Activated naive CD4-positive, alpha-beta T cell treated with anti-CD3 and anti-CD28 coated beads for 36 hours (primary cell): Measurements from ENCODE around the gene RERE. TPM values are rescaled to one million over a fixed set of nuclear protein-coding genes. Genes with fewer than 3 reads are reported as not detected.

ENCODE experiments used
- CTCF ChIA-PET: fragments of 350-600 bp; sonication (Branson Sonifier 250); formaldehyde crosslinking; loops from one replicate; lab custom pipeline; 2021; ENCODE audit warnings: antibody characterized with exemption; lab: Charles Lee
- DNase-seq: peaks from one replicate; pipeline ENCODE4 v3.0.0-alpha.2; 2020
- H3K27ac Mint-ChIP-seq: one replicate; pipeline ENCODE4 v1.8.0; 2021; ENCODE audit warnings: mild to moderate bottlenecking, mixed read lengths
- H3K27me3 Mint-ChIP-seq: one replicate; pipeline ENCODE4 v1.8.0; 2021; ENCODE audit warnings: low read depth, mixed read lengths
- H3K36me3 Mint-ChIP-seq: one replicate; pipeline ENCODE4 v1.8.0; 2021; ENCODE audit warnings: low read depth, mixed read lengths
- H3K4me1 Mint-ChIP-seq: one replicate; pipeline ENCODE4 v1.8.0; 2021; ENCODE audit warnings: low read depth, mixed read lengths
- H3K4me3 Mint-ChIP-seq: one replicate; pipeline ENCODE4 v1.8.0; 2021; ENCODE audit warnings: mild to moderate bottlenecking, moderate library complexity, mixed read lengths
- H3K9me3 Mint-ChIP-seq: one replicate; pipeline ENCODE4 v1.8.0; 2021; ENCODE audit warnings: mixed read lengths
- intact Hi-C: fragments of 100-400 bp; cut with micrococcal nuclease; formaldehyde crosslinking; loops from one replicate; pipeline ENCODE4 v1.15.1; 2023
- total RNA-seq, 2 experiments: library from RNA; stranded (reverse); gene quantifications; one replicate each; pipeline ENCODE4 v1.2.3, GENCODE V29; 2021

RERE gene
- total RNA-seq, 2 experiments from 2014 or later: 46.4 to 47.6 TPM

GRCh38 chr1:8463144-8463927 lies 354.1 kb downstream of the RERE start:
- peaks cover 29% of the 10 kb centered on the region for H3K4me1 Mint-ChIP-seq
- intact Hi-C loops: loop anchor here (2.0 kb wide), 1 partner anchor 61 kb away; no protein-coding TSS in a partner anchor
- CTCF ChIA-PET: interaction anchor here (0.6 to 1.2 kb wide), 2 partner anchors 35 to 86 kb away, joined by 4 to 5 read pairs; no protein-coding TSS in a partner anchor

GRCh38 chr1:8462371-8462892 lies 355.0 kb downstream of the RERE start:
- Mint-ChIP-seq H3K36me3 (peaks cover 2% of the 10 kb centered on the region), H3K27ac (no peak overlapping the region), H3K4me1 (peaks cover 38% of the 10 kb centered on the region), H3K9me3 (no peaks in the 10 kb centered on the region), H3K4me3 (no peak overlapping the region), H3K27me3 (no peaks in the 10 kb centered on the region)
- CTCF ChIA-PET: interaction anchor here (0.5 to 1.2 kb wide), 3 partner anchors 28 to 34 kb away, joined by 4 to 5 read pairs (median 4); no protein-coding TSS in a partner anchor
- intact Hi-C loops: loop anchor here (2.0 kb wide), 1 partner anchor 62 kb away; no protein-coding TSS in a partner anchor
- no peak for DNase-seq

More at GRCh38 chr1:8463144-8463927, 354.1 kb downstream of the RERE start:
- peaks cover 2% of the 10 kb centered on the region for H3K36me3 Mint-ChIP-seq
- no peaks in the 10 kb centered on the region for H3K27me3 Mint-ChIP-seq
- H3K4me3 Mint-ChIP-seq: no peak overlapping the region
- peak; percentile 24 for DNase-seq
- H3K27ac Mint-ChIP-seq: peak overlapping the region; percentile 54
- H3K9me3 Mint-ChIP-seq: no peaks in the 10 kb centered on the region

GRCh38 chr1:8461351-8462110 lies 355.9 kb downstream of the RERE start:
- Mint-ChIP-seq H3K27ac (no peak overlapping the region), H3K9me3 (no peaks in the 10 kb centered on the region), H3K4me1 (peaks cover 46% of the 10 kb centered on the region), H3K4me3 (no peak overlapping the region), H3K36me3 (peaks cover 2% of the 10 kb centered on the region), H3K27me3 (no peaks in the 10 kb centered on the region)
- CTCF ChIA-PET: interaction anchor here (0.5 to 1.1 kb wide), 3 partner anchors 29 to 648 kb away, joined by 3 to 4 read pairs (median 4); no protein-coding TSS in a partner anchor
- intact Hi-C loops: loop anchor here (2.0 kb wide), 1 partner anchor 63 kb away; no protein-coding TSS in a partner anchor
- peak; percentile 28 for DNase-seq

- H3K4me3 Mint-ChIP-seq: no peak overlapping the region
- H3K27me3 Mint-ChIP-seq: no peaks in the 10 kb centered on the region
- CTCF ChIA-PET: interaction anchor here (0.8 to 1.1 kb wide), 2 partner anchors 30 to 87 kb away, joined by 3 read pairs; no protein-coding TSS in a partner anchor
- peaks cover 2% of the 10 kb centered on the region for H3K36me3 Mint-ChIP-seq
- peaks cover 54% of the 10 kb centered on the region for H3K4me1 Mint-ChIP-seq
- no peak for DNase-seq
- H3K9me3 Mint-ChIP-seq: no peaks in the 10 kb centered on the region
- H3K27ac Mint-ChIP-seq: no peak overlapping the region
- intact Hi-C loops: no loop called here
Observed at GRCh38 chr1:8460784-8461183, 356.7 kb downstream of the RERE start.

- CTCF ChIA-PET: interaction anchor here (0.6 to 1.1 kb wide), 3 partner anchors 30 to 143 kb away, joined by 3 read pairs; no protein-coding TSS in a partner anchor
- Mint-ChIP-seq H3K9me3 (no peaks in the 10 kb centered on the region), H3K36me3 (peaks cover 2% of the 10 kb centered on the region), H3K4me3 (no peak overlapping the region), H3K4me1 (peaks cover 56% of the 10 kb centered on the region), H3K27ac (no peak overlapping the region), H3K27me3 (no peaks in the 10 kb centered on the region)
- intact Hi-C loops: no loop called here
- no peak for DNase-seq
Observed at GRCh38 chr1:8460132-8460544, 357.3 kb downstream of the RERE start.

- no peaks in the 10 kb centered on the region for H3K9me3 Mint-ChIP-seq
- no peak overlapping the region for H3K4me3 Mint-ChIP-seq
- peaks cover 53% of the 10 kb centered on the region for H3K4me1 Mint-ChIP-seq
- no peak overlapping the region for H3K27ac Mint-ChIP-seq
- CTCF ChIA-PET: no interaction called here
- intact Hi-C loops: no loop called here
- H3K36me3 Mint-ChIP-seq: peaks cover 2% of the 10 kb centered on the region
- H3K27me3 Mint-ChIP-seq: no peaks in the 10 kb centered on the region
- no peak for DNase-seq
Observed at GRCh38 chr1:8458607-8459006, 358.8 kb downstream of the RERE start.

GRCh38 chr1:8457760-8458381 lies 359.6 kb downstream of the RERE start:
- intact Hi-C loops: no loop called here
- H3K27ac Mint-ChIP-seq: no peak overlapping the region
- H3K27me3 Mint-ChIP-seq: no peaks in the 10 kb centered on the region
- H3K36me3 Mint-ChIP-seq: peaks cover 2% of the 10 kb centered on the region
- no peaks in the 10 kb centered on the region for H3K9me3 Mint-ChIP-seq
- H3K4me3 Mint-ChIP-seq: no peak overlapping the region
- peaks cover 46% of the 10 kb centered on the region for H3K4me1 Mint-ChIP-seq
- CTCF ChIA-PET: no interaction called here
- no peak for DNase-seq

- Mint-ChIP-seq H3K27me3 (no peaks in the 10 kb centered on the region), H3K4me1 (peaks cover 39% of the 10 kb centered on the region), H3K36me3 (no peaks in the 10 kb centered on the region), H3K9me3 (no peaks in the 10 kb centered on the region), H3K4me3 (no peak overlapping the region), H3K27ac (no peak overlapping the region)
- intact Hi-C loops: no loop called here
- CTCF ChIA-PET: no interaction called here
- DNase-seq: no peak
Observed at GRCh38 chr1:8456991-8457390, 360.4 kb downstream of the RERE start.

GRCh38 chr1:8456308-8456912 lies 361.0 kb downstream of the RERE start:
- Mint-ChIP-seq H3K4me1 (peaks cover 36% of the 10 kb centered on the region), H3K27me3 (no peaks in the 10 kb centered on the region), H3K4me3 (no peak overlapping the region), H3K36me3 (no peaks in the 10 kb centered on the region), H3K9me3 (no peaks in the 10 kb centered on the region), H3K27ac (no peak overlapping the region)
- no peak for DNase-seq
- CTCF ChIA-PET: interaction anchor here (0.6 kb wide), 1 partner anchor 18 kb away, joined by 3 read pairs; no protein-coding TSS in a partner anchor
- intact Hi-C loops: no loop called here

GRCh38 chr1:8455700-8456307 lies 361.6 kb downstream of the RERE start:
- H3K27me3 Mint-ChIP-seq: no peaks in the 10 kb centered on the region
- no peaks in the 10 kb centered on the region for H3K36me3 Mint-ChIP-seq
- H3K4me1 Mint-ChIP-seq: peaks cover 32% of the 10 kb centered on the region
- no peak overlapping the region for H3K4me3 Mint-ChIP-seq
- intact Hi-C loops: no loop called here
- H3K9me3 Mint-ChIP-seq: no peaks in the 10 kb centered on the region
- H3K27ac Mint-ChIP-seq: no peak overlapping the region
- CTCF ChIA-PET: interaction anchor here (0.6 kb wide), 1 partner anchor 18 kb away, joined by 3 read pairs; no protein-coding TSS in a partner anchor
- DNase-seq: no peak

- Mint-ChIP-seq H3K9me3 (no peaks in the 10 kb centered on the region), H3K4me3 (no peak overlapping the region), H3K36me3 (peaks cover 6% of the 10 kb centered on the region), H3K27ac (no peak overlapping the region), H3K27me3 (no peaks in the 10 kb centered on the region), H3K4me1 (no peaks in the 10 kb centered on the region)
- no peak for DNase-seq
- intact Hi-C loops: no loop called here
- CTCF ChIA-PET: interaction anchor here (1.4 kb wide), 1 partner anchor 19 kb away, joined by 4 read pairs; no protein-coding TSS in a partner anchor
Observed at GRCh38 chr1:8450312-8450711, 367.1 kb downstream of the RERE start.
